HG02840 (cell line): ENCODE data around the gene SYN1.

Experiments used
- ATAC-seq: cut with Tn5 transposase; IDR thresholded peaks from one replicate; pipeline ENCODE4 v1.9.1; 2021; ENCODE audit warnings: mild to moderate bottlenecking, moderate library complexity, moderate number of reproducible peaks; ENCODE audit not compliant: unreplicated experiment, low FRiP score

SYN1 gene

DNA sequence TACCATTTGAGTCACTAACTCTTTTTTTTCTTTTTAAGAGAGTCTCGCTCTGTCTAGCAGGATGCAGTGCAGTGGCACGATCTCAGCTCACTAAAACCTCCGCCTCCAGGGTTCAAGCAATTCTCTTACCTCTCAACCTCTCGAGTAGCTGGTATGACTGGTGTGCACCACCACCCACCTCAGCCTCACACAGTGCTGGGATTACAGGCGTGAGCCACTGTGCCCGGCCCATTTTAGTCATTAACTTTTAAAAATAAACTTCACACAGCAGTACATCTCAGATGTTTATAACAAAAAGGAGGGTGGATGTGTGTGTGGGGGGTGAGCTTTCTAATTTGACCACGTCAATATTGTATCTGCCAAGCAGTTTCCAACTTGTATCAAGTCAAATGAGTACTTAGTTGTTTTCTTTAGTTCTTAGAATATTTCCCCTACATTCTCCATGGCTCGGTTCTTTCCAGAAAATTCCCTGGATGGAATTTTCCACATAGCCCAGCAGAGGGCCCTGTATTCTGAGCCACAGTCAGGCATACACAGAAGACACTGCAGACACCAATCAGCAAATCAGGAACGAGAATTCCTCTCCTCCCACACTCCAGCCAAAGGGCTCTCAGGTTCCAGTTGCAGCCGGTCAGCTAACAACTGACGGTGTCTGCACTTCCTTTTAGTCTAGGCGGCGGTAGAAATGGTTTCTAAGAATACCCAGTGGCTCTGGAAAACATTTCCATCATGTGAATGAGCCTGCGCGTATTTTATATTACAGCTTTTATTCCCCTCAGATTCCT, 78.7 kb downstream of the SYN1 start:
- ATAC-seq, result no peak

DNA sequence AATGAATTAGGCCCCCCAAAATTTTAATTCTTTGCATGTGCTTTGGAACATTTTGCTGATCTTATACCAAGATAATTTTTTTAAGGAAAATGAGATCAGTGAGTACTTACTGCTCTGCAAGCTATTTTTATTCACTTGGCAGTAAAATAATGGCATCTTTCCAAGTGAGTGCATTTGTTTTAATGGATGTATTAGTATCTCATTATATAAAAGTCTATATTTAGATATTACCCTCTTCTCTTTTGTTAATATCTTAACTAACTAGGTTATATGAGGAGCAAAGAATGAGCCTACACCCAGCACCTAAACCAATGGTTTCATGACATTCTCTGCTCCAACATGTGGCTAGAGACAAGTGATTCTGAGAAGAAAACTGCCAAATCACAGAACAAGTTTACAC, 79.8 kb downstream of the SYN1 start:
- no peak for ATAC-seq

DNA sequence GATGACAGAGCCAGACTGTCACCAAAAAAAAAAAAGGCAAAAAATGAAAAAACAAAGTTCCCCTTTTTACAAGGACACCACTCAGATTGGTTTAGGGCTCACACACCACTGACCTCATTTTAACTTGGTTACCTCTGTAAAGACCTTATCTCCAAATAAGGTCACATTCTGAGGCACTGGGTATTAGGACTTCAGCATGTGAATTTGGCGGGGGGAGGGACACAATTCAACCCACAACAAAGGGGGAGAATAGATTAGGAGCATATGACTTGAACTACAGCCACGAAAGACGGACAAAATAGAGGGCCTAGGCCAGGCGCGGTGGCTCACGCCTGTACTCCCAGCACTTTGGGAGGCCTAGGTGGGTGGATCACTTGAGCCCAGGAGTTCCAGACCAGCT, 89.6 kb downstream of the SYN1 start:
- ATAC-seq, result no peak

DNA sequence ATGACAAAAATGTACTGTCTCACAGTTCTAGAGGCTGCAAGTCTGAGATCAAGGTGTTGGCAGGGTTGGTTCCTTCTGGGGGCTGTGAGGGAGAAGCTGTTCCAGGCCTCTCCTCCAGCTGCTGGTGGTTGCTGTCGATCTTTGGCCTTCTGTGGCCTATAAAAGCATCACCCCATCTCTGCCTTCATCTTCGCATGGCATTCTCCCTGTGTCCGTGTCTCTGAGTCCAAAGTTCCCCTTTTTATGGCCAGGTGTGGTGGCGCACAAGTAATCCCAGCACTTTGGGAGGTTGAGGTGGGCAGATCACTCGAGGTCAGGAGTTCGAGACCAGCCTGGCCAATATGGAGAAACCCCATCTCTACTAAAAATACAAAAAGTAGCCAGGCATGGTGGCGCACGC, 90.1 kb downstream of the SYN1 start:
- no peak for ATAC-seq

DNA sequence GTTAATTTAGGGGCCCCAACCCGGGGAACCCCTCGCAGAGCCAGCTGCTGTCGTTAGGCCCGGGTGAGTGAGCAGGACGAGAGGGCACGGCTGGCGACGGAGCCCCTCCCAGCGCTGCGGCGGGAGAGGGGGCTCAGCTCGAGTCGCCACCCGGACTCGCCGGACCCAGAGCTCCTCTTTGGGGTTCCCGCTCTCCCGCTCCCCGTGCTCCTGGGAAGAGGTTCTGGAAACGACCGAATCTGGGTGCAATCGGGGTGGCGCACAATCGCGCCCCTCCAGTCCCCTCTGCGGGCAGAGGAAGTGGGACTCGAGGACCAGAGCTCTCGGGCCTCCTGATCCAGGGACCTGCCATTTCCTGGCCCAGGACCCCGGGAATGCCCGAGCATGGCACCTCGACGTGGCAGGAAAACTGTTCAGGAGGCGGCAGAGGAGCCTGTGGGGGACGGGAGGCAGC, 95.9 kb downstream of the SYN1 start:
- ATAC-seq, result no peak

DNA sequence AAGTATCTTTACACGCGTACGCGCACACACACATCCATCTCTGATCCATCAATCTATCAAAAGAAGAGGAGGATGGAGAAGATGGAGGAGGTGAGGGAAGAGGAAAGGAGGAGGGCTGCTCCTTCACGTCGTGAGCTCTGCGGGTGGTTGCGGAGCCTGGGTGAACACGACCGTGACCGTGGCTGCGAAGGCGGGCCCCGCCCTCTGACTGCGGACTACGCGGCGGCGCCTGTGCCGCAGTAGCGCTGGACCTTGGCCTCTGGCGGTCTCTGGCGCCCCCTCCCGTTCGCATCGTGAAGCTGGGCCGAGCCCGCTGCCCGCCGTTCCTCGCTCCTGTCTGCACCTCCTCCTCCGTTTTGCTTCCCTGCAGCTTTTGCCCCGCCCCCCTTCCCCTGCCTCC, 96.4 kb downstream of the SYN1 start:
- peak; percentile 60 for ATAC-seq
